Measurements from ENCODE around the gene NEU1.
A peak's percentile ranks its signal among the peaks of the same experiment; 100 is the strongest.
"Not testable (repeated sequence)": the region's sequence is repeated elsewhere in the genome, so short reads cannot be mapped to it uniquely, and the experiment has no call there.

NEU1 gene

GRCh38 chr6:31830886-31831335, 31.7 kb downstream of the NEU1 start:
- Mint-ChIP-seq H3K27ac (peak overlapping the region; percentile 85 to 94 (median 92)), H3K27me3 (ENCODE audit: low read depth) (no peaks in the 10 kb centered on the region), H3K36me3 (ENCODE audit: low read depth) (peaks cover 12% of the 10 kb centered on the region), H3K4me1 (peaks cover 36% of the 10 kb centered on the region), H3K4me3 (peak overlapping the region; percentile 93 to 97 (median 97)), H3K9me3 (no peaks in the 10 kb centered on the region)
- TF ChIP-seq CTCF (IDR thresholded peaks at IDR 0.05; ENCODE audit: unreplicated experiment in 3 of 3) = no peak

- Mint-ChIP-seq H3K4me1 (peaks cover 41% of the 10 kb centered on the region), H3K4me3 (peak overlapping the region; percentile 93 to 97 (median 97)), H3K27ac (peak overlapping the region; percentile 85 to 94 (median 92)), H3K36me3 (ENCODE audit: low read depth) (peaks cover 6% of the 10 kb centered on the region), H3K9me3 (no peaks in the 10 kb centered on the region), H3K27me3 (ENCODE audit: low read depth) (no peaks in the 10 kb centered on the region)
- TF ChIP-seq CTCF (IDR thresholded peaks at IDR 0.05; ENCODE audit: unreplicated experiment in 3 of 3) = peak; percentile 42 to 69 (median 53)
Measured at GRCh38 chr6:31829633-31830283, 32.9 kb downstream of the NEU1 start.

DNA sequence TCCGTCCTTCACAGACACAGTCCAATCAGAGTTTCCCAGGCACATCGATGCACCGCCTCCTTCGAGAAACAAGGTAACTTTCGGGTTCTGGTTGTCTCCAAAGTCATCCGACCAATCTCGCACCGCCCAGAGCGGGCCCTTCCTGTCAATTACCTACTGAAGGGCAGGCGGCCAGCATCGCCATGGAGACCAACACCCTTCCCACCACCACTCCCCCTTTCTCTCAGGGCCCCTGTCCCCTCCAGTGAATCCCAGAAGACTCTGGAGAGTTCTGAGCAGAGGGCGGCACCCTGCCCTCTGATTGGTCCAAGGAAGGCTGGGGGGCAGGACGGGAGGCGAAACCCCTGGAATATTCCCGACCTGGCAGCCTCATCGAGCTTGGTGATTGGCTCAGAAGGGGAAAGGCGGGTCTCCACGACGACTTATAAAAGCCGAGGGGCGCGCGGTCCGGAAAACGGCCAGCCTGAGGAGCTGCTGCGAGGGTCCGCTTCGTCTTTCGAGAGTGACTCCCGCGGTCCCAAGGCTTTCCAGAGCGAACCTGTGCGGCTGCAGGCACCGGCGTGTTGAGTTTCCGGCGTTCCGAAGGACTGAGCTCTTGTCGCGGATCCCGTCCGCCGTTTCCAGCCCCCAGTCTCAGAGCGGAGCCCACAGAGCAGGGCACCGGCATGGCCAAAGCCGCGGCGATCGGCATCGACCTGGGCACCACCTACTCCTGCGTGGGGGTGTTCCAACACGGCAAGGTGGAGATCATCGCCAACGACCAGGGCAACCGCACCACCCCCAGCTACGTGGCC, 35.1 kb downstream of the NEU1 start, which contains the start of gene HSPA1B:
HSPA1B (plus strand) TSS at position 453 of the 794 bp plus-strand sequence; CDS start at position 666, 213 bp downstream.
- H3K27ac Mint-ChIP-seq = peak within 1 kb of the TSS; percentile 99 to 100 (median 100)
- H3K36me3 Mint-ChIP-seq (ENCODE audit: low read depth) = peaks cover 4% of the 10 kb centered on the region
- no peak for TF ChIP-seq CTCF (IDR thresholded peaks at IDR 0.05; ENCODE audit: unreplicated experiment in 3 of 3)
- H3K4me3 Mint-ChIP-seq = peak within 1 kb of the TSS; percentile 82 to 87 (median 83)
- no peaks in the 10 kb centered on the region for H3K9me3 Mint-ChIP-seq
- peaks cover 46% of the 10 kb centered on the region for H3K4me1 Mint-ChIP-seq
- H3K27me3 Mint-ChIP-seq (ENCODE audit: low read depth) = no peaks in the 10 kb centered on the region

DNA sequence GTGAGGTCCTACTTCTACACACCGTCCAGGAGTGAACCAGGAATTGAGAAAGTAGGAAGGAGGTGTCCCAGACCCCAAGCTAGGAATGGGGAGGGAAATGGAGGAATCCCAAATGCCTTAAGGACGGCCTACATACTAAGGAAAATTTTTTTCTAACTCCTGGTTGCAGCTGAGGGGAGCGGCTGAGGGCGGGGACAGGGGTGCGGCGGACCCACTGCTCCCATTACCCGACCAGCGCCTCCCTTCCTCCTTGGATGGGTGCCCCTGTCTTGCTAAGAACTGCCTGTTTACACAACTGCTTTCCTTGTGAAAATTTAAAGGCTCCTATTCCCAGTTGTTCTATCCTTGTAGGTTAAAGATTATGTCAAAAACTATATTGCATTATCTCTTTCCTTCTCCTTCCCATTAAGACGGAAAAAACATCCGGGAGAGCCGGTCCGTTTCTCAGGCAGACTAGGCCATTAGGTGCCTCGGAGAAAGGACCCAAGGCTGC, 35.8 kb downstream of the NEU1 start:
- no peaks in the 10 kb centered on the region for H3K27me3 Mint-ChIP-seq (ENCODE audit: low read depth)
- H3K4me1 Mint-ChIP-seq = peaks cover 51% of the 10 kb centered on the region
- peak overlapping the region; percentile 82 to 87 (median 83) for H3K4me3 Mint-ChIP-seq
- peaks cover 4% of the 10 kb centered on the region for H3K36me3 Mint-ChIP-seq (ENCODE audit: low read depth)
- no peak for TF ChIP-seq CTCF (IDR thresholded peaks at IDR 0.05; ENCODE audit: unreplicated experiment in 3 of 3)
- H3K9me3 Mint-ChIP-seq = no peaks in the 10 kb centered on the region
- H3K27ac Mint-ChIP-seq = peak overlapping the region; percentile 99 to 100 (median 100)

- H3K4me3 Mint-ChIP-seq = peak overlapping the region; percentile 82 to 87 (median 83)
Measured at GRCh38 chr6:31825553-31825952, 37.1 kb downstream of the NEU1 start.

DNA sequence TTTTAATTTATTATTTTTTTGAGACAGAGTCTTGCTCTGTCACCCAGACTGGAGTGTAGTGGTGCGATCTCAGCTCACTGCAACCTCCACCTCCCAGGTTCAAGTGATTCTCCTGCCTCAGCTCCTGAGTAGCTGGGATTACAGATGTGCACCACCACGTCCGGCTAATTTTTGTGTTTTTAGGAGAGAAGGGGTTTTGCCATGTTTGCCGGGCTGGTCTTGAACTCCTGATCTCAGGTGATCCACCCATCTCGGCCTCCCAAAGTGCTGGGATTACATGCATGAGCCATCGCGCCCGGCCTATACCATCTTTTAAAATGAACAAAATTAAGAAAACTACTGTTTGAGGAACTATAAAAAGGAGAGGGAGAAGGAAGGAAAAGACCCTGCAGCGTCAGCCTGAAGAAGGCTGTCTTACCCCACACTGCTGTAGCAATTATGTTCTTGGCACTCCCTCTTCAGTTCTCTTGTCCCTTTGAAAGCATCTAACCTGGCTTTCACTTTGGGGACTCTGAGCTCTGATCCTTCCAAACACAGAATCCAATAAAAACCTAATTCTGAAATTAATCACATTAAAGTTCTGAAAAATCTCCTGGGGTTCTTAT, 38.9 kb downstream of the NEU1 start:
- Mint-ChIP-seq H3K4me1 (peaks cover 52% of the 10 kb centered on the region), H3K4me3 (peak overlapping the region; percentile 61 to 75 (median 73)), H3K27ac (peak overlapping the region; percentile 87 to 100 (median 93))
- H3K36me3 Mint-ChIP-seq (ENCODE audit: low read depth); H3K9me3 Mint-ChIP-seq; H3K27me3 Mint-ChIP-seq (ENCODE audit: low read depth): not testable (repeated sequence)

More at GRCh38 chr6:31825553-31825952, 37.1 kb downstream of the NEU1 start:
- Mint-ChIP-seq H3K4me1 (peaks cover 55% of the 10 kb centered on the region), H3K27me3 (ENCODE audit: low read depth) (no peaks in the 10 kb centered on the region), H3K27ac (peak overlapping the region; percentile 99 to 100 (median 100)), H3K9me3 (no peaks in the 10 kb centered on the region), H3K36me3 (ENCODE audit: low read depth) (peaks cover 4% of the 10 kb centered on the region)
- no peak for TF ChIP-seq CTCF (IDR thresholded peaks at IDR 0.05; ENCODE audit: unreplicated experiment in 3 of 3)

Data from nephron (organoid).